GM19238 (cell line): ENCODE results near the gene SH3BGRL2.
"Not testable (repeated sequence)": the region's sequence is repeated elsewhere in the genome, so short reads cannot be mapped to it uniquely, and the experiment has no call there.

Experiments used
- DNase-seq: peaks from one replicate; pipeline ENCODE4 v3.0.0; 2011; ENCODE audit warnings: low spot score; ENCODE audit not compliant: insufficient read length

The SH3BGRL2 gene

GRCh38 chr6:79648328-79648727 is 17.2 kb downstream of the SH3BGRL2 start:
- DNase-seq = no peak

GRCh38 chr6:79649016-79649415 is 17.9 kb downstream of the SH3BGRL2 start:
- DNase-seq = no peak

DNA sequence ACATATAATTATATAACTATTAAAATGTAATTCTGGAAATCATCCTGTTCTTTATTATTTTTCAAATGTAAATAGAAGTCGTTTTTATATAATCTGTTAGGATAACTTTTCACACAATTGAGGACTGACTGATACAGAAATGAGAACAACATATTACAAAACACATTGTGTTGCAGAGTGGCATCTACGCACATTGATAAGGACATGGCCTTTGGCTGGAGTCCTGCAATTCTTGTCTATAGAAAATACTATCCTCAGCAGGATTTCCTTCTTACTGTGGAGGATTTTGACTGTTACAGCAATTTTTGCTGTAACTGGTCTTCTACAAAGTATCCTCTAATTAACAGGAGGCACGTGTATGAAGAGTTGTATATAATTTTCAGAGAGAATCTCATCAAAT is 19.8 kb downstream of the SH3BGRL2 start:
- no peak for DNase-seq

DNA sequence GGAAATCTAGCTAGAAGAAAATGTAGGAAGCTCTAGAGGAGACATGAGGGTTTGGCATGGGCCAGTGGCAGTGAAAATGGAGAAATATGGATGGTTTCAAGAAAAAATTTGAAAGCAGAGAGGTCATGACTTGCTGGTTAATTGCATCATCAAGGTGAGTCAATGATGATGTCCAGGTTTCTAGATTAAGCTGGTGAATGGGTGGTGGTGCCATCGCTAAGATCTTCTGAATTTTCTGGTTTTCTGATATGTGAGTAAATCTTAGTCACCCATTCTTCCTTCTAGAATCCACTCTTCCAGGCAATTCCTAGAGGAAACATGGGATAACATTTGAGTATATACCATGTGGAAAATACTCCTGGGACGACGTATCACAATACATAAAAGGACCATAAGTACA is 25.0 kb downstream of the SH3BGRL2 start:
- DNase-seq = no peak

DNA sequence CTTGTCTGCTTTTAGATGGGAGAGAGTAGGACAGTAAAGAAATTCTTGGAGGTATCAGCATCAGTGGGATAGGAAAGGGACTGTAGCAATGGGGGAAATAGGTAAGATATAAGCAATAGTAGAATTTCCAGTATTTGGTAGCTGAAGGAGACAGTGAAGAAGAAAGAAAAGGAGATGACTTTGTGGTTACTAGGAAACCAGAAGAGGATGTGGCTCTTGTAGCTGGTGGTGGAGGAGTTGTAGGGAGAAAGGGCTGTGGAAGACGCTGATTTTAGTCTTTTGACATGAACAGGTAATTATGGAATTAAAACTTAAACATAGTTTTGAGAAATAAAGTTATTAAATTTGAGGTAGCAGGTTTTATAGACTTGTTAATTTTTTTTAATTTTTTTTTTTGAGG is 26.1 kb downstream of the SH3BGRL2 start:
- no peak for DNase-seq

DNA sequence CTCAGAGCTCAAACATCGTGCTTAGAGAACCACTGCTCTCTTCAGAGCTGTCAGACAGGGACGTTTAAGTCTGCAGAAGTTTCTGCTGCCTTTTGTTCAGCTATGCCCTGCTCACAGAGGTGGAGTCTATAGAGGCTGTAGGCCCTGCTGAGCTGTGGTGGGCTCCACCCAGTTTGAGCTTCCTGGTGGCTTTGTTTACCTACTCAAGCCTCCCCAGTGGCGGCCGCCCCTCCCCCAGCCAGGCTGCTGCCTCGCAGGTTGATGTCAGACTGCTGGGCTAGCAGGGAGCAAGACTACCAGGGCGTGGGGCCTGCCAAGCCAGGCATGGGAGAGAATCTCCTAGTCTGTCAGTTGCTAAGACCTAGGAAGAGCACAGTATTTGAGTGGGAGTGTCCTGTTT is 32.5 kb downstream of the SH3BGRL2 start:
- DNase-seq = not testable (repeated sequence)

DNA sequence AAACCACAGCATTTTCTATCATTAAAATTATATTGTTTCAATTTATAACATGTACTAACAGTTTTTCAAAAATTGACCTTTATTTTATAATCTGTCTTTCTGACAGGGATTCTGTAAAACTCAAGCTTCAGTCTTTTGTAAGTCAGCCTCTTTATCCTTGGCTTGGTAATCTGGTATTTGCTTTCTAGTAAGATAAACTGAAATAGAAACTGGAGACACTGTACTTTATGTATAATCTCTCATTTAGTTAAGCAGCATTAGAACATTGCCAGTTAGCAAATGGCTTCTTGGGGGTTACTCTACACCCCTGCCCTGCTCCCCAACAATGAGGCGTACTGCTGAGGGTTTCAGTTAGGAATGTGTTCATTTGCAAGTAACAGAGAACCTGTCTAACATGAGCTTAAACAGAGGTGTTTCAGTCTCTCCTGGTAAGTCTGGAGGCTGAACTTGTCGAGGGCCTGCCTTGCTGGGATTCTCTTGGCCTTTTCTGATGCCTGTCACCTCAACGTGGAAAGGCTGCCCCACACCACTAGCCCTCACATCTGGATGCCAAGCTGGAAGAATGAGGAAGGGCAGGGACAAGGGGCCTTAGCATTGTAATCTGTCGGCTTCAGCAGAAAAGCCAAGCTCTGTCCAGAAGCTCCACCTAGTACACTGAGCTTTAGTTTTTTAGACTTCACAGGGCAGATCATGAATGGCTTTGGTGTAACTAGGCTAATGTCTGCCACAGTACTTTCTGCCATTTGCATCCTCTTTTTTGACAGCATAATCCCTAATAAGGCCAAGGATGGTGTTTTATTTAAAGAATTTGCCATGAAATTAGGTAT is 34.8 kb downstream of the SH3BGRL2 start:
- no peak for DNase-seq

- DNase-seq = no peak
Measured at GRCh38 chr6:79666634-79667033, 35.5 kb downstream of the SH3BGRL2 start.

GRCh38 chr6:79668381-79668780 is 37.3 kb downstream of the SH3BGRL2 start:
- DNase-seq = no peak

DNA sequence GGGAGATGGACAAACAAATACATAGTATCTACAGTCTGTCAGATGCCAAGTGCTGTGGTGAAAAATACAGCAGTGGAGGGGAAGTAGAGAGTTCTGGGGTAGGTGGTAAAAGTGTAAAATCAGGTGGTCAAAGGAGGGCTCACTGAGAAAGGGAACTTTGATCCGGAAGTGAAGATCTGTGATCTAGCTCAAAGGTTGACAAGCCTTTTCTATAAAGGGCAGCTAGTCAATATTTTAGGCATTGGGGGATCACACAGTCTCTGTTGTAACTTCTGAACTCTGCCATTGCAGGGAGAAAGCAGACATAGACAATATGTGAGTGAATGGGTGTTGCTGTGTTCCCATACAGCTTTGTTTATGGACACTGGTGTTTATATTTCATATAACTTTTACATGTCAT is 38.6 kb downstream of the SH3BGRL2 start:
- no peak for DNase-seq

DNA sequence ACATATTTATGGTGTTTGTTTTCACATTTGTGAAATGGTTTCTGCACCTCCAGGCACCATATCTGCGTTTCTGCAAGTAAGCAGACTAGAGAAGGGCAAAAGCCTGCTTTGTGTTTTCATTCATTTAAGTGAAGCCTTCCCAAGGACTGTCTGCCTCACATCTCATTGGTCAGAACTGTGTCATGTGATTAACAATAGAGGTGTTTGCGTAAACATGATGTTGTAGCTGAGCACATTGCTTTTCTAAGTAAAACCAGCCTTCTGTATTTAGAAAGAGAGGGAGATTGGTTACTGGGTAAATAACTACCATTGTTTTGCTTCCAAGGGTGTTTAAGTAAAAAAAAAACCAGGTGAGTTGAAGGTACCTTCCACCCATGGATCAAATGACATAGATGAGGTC is 39.7 kb downstream of the SH3BGRL2 start:
- DNase-seq = no peak

DNA sequence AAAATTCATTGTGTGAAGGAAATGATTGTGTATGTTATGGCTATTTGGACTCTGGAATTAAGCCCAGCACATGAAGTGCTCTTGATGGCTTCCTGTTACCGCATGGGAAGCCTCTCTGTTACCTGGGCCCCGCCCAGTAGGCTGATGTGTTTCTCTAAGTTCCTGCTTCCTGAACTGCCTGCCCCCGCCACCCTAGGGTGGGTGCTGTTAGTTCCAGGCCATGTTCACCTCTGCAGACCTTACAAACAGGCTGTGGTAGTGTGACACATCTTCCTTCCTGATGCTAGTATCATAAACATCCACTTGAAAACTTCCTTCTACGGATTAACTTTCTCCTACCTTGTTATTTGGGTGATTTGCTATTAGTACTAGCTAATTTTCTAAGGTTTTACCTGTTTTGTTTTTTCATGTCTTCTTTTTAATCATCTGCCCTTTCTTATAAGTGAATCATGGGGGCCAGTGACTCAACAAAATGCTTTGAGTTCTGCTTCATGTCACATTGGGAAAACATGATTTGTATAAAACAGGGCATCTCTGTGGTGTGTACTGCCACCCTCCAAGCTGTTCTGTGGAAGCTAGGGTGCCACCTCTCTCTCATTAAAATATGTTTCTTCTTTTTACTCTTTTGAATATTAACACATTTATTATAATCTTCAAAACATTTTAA is 40.6 kb downstream of the SH3BGRL2 start:
- DNase-seq = no peak

DNA sequence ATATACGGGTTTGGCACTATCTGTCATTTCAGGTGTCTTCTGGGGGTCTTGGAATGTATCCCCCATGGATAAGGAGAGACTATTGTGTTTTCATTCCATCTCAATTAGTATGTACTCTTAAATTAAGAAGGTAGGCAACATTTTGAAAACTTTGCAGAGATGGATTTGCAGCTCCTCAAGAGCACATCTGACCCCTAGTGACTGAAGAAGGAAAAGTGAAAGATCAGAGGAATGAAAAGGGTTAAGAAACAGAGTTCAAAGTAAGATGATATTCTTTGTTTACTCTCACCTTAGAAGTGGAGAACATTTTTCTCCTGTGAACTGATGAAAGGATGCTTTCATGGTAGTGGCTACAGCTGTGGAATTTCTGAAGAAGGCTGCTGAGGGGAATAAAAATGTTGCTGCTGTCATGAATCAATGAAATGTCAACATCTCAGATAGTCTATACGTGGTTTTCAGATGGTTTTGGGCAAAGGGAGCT is 41.5 kb downstream of the SH3BGRL2 start:
- no peak for DNase-seq

- no peak for DNase-seq
Measured at GRCh38 chr6:79673947-79674346, 42.8 kb downstream of the SH3BGRL2 start.

GRCh38 chr6:79676785-79677736 is 45.9 kb downstream of the SH3BGRL2 start:
- no peak for DNase-seq

DNA sequence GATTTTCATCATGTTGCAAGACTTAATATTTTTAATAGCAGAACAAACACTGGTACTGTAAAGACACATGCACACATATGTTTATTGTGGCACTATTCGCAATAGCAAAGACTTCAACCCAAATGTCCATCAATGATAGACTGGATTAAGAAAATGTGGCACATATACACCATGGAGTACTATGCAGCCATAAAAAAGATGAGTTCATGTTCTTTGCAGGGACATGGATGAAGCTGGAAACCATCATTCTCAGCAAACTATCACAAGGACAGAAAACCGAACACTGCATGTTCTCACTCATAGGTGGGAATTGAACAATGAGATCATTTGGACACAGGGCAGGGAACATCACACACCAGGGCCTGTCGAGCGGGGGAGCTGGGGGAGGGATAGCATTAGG is 51.6 kb downstream of the SH3BGRL2 start:
- not testable (repeated sequence) for DNase-seq

DNA sequence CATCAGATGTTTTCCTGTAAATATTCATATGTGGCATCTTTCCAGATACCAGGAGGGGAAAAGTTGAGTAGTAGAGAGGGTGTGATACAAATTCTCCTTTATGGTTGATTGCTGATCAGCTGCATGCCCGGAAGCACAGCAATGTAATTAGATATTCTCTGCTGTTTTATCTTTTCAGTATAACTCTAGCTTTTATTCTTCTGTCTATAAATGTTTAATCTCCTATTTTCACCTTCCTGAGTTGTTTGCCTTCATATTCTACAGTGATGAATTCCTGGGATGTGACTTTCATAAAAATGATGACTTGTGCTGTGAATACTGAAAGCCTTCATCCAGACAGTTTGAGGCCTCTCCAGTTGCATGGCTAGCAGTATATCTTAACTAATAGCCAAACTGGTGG is 53.7 kb downstream of the SH3BGRL2 start:
- no peak for DNase-seq

DNA sequence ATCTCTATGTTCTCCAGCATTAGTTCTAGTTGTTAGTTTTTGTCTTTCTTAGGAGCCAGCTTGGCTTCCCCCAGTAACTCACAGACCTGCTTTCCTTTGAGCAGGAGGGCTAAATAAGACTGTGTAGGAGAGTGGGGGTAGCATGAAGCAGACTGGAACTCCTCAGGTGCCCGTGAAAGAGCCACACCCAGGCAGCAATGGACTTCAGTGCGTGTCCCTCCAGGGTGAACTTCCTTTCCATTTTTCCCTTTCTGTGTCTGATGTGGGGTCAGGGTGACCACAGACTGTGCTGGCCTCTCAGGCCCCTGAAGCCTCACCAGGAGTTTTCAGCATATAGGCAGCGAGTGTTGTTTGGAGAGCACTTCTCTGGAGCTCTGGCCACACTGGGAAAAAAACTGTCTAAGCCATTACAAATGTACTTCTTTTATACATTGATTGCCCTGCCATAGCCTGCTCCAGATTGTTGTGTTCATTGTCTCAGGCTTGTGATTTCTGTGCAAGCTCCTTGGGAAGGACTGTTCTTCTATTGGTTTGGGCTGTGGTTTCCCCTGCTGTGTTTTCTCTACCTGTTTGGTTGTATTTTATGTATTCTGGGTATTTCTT is 55.7 kb downstream of the SH3BGRL2 start:
- no peak for DNase-seq

- DNase-seq = no peak
Measured at GRCh38 chr6:79687759-79688158, 56.6 kb downstream of the SH3BGRL2 start.

- no peak for DNase-seq
Measured at GRCh38 chr6:79694156-79694555, 63.0 kb downstream of the SH3BGRL2 start.

- DNase-seq = no peak
Measured at GRCh38 chr6:79694623-79695343, 63.7 kb downstream of the SH3BGRL2 start.
